ENCODE data around the gene ACSF3. TPM values are rescaled to one million over a fixed set of nuclear protein-coding genes. Genes with fewer than 3 reads are reported as not detected.

The ACSF3 gene
- total RNA-seq, 6 experiments from 2014 or later = 18.4 to 24.2 (median 21.2) TPM

GRCh38 chr16:89123001-89123830 lies 29.6 kb downstream of the ACSF3 start:
- Mint-ChIP-seq H3K9me3 (peaks cover 4% of the 10 kb centered on the region; the same call in 1 of the 2 replicates), H3K27ac (no peak overlapping the region), H3K4me1 (ENCODE audit: low read depth) (no peaks in the 10 kb centered on the region), H3K27me3 (ENCODE audit: insufficient read depth) (no peaks in the 10 kb centered on the region; the same call in 1 of the 2 replicates), H3K36me3 (ENCODE audit: low read depth) (peaks cover 27% of the 10 kb centered on the region), H3K4me3 (no peak overlapping the region)
- TF ChIP-seq CTCF (IDR thresholded peaks at IDR 0.05) = no peak
- DNase-seq = no peak

GRCh38 chr16:89123831-89124100 lies 30.1 kb downstream of the ACSF3 start:
- Mint-ChIP-seq H3K4me1 (ENCODE audit: low read depth) (no peaks in the 10 kb centered on the region), H3K27me3 (ENCODE audit: insufficient read depth) (no peaks in the 10 kb centered on the region; the same call in 1 of the 2 replicates), H3K4me3 (no peak overlapping the region), H3K27ac (no peak overlapping the region), H3K9me3 (peaks cover 6% of the 10 kb centered on the region), H3K36me3 (ENCODE audit: low read depth) (peaks cover 31% of the 10 kb centered on the region)
- TF ChIP-seq CTCF (IDR thresholded peaks at IDR 0.05) = no peak
- no peak for DNase-seq

- no peak for DNase-seq
- H3K27ac Mint-ChIP-seq = no peak overlapping the region
- peaks cover 50% of the 10 kb centered on the region for H3K36me3 Mint-ChIP-seq (ENCODE audit: low read depth)
- H3K27me3 Mint-ChIP-seq (ENCODE audit: insufficient read depth) = no peaks in the 10 kb centered on the region
- TF ChIP-seq CTCF (IDR thresholded peaks at IDR 0.05) = no peak
- H3K4me3 Mint-ChIP-seq = no peak overlapping the region
- no peaks in the 10 kb centered on the region for H3K4me1 Mint-ChIP-seq (ENCODE audit: low read depth)
- peaks cover 13% of the 10 kb centered on the region for H3K9me3 Mint-ChIP-seq
These were observed 35.7 kb downstream of the ACSF3 start for GRCh38 chr16:89129378-89129777.

- no peak overlapping the region for H3K4me3 Mint-ChIP-seq
- no peaks in the 10 kb centered on the region for H3K27me3 Mint-ChIP-seq (ENCODE audit: insufficient read depth)
- no peak for TF ChIP-seq CTCF (IDR thresholded peaks at IDR 0.05)
- no peak for DNase-seq
- H3K9me3 Mint-ChIP-seq = peaks cover 13% of the 10 kb centered on the region
- no peaks in the 10 kb centered on the region for H3K4me1 Mint-ChIP-seq (ENCODE audit: low read depth)
- no peak overlapping the region for H3K27ac Mint-ChIP-seq
- H3K36me3 Mint-ChIP-seq (ENCODE audit: low read depth) = peaks cover 46% of the 10 kb centered on the region
These were observed 36.8 kb downstream of the ACSF3 start for GRCh38 chr16:89130448-89130847.

GRCh38 chr16:89131783-89132182 lies 38.1 kb downstream of the ACSF3 start:
- Mint-ChIP-seq H3K27ac (no peak overlapping the region), H3K4me1 (ENCODE audit: low read depth) (no peaks in the 10 kb centered on the region), H3K9me3 (peaks cover 9% of the 10 kb centered on the region; the same call in 1 of the 2 replicates), H3K27me3 (ENCODE audit: insufficient read depth) (no peaks in the 10 kb centered on the region), H3K4me3 (no peak overlapping the region), H3K36me3 (ENCODE audit: low read depth) (peaks cover 39% of the 10 kb centered on the region)
- TF ChIP-seq CTCF (IDR thresholded peaks at IDR 0.05) = no peak
- DNase-seq = no peak

Measured in HFFc6 (cell line).